Measurements from ENCODE around the gene FNBP1. TPM values are rescaled to one million over a fixed set of nuclear protein-coding genes. Genes with fewer than 3 reads are reported as not detected.

Gene FNBP1
- total and polyA plus RNA-seq, 2 experiments from 2014 or later = 26.6 to 28.8 TPM

- Histone ChIP-seq H3K36me3 (ENCODE audit: insufficient read depth) (no peaks in the 10 kb centered on the region), H4K20me1 (replicated peaks; ENCODE audit: insufficient read depth) (no peaks in the 10 kb centered on the region), H3K27ac (ENCODE audit: low read depth) (no peak overlapping the region), H3K27me3 (ENCODE audit: insufficient read depth) (no peaks in the 10 kb centered on the region), H3F3A (replicated peaks; ENCODE audit: low read depth) (0 out of 2 replicates have a peak, but pooled peaks cover 3% of the 10 kb centered on the region), H3K9me2 (ENCODE audit: insufficient read depth) (no peaks in the 10 kb centered on the region), H3K4me2 (no peak overlapping the region), H3K4me1 (ENCODE audit: insufficient read depth) (peaks cover 20% of the 10 kb centered on the region), H3K79me2 (replicated peaks; ENCODE audit: insufficient read depth) (no peaks in the 10 kb centered on the region), H3K4me3 (no peak overlapping the region), H2AFZ (no peak overlapping the region)
- H3K4me1 Mint-ChIP-seq = peaks cover 26% of the 10 kb centered on the region
- H3K4me3 Mint-ChIP-seq = no peak overlapping the region
- TF ChIP-seq REST (IDR thresholded peaks at IDR 0.05; ENCODE audit: unreplicated experiment) (no peak), ZNF331 (CRISPR knock-in tag; IDR thresholded peaks at IDR 0.05; ENCODE audit: low read depth) (no peak), EZH2phosphoT487 (IDR thresholded peaks at IDR 0.05; ENCODE audit: unreplicated experiment) (no peak), ZNF114 (CRISPR knock-in tag; IDR thresholded peaks at IDR 0.05) (no peak), STAT1 (IDR thresholded peaks at IDR 0.05; ENCODE audit: unreplicated experiment) (no peak)
- TF ChIP-seq, protein P1, sequence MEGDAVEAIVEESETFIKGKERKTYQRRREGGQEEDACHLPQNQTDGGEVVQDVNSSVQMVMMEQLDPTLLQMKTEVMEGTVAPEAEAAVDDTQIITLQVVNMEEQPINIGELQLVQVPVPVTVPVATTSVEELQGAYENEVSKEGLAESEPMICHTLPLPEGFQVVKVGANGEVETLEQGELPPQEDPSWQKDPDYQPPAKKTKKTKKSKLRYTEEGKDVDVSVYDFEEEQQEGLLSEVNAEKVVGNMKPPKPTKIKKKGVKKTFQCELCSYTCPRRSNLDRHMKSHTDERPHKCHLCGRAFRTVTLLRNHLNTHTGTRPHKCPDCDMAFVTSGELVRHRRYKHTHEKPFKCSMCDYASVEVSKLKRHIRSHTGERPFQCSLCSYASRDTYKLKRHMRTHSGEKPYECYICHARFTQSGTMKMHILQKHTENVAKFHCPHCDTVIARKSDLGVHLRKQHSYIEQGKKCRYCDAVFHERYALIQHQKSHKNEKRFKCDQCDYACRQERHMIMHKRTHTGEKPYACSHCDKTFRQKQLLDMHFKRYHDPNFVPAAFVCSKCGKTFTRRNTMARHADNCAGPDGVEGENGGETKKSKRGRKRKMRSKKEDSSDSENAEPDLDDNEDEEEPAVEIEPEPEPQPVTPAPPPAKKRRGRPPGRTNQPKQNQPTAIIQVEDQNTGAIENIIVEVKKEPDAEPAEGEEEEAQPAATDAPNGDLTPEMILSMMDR (conservative IDR thresholded peaks at IDR 0.05; ENCODE audit: low read depth in 2 of 2) = no peak
- DNase-seq (ENCODE audit: low spot score) = no peak
- no peak overlapping the region for H3K27ac Mint-ChIP-seq
- peaks cover 16% of the 10 kb centered on the region for H3K36me3 Mint-ChIP-seq (ENCODE audit: low read depth)
- peaks cover 2% of the 10 kb centered on the region; the same call in 1 of the 3 replicates for H3K9me3 Mint-ChIP-seq
- H3K27me3 Mint-ChIP-seq (ENCODE audit: insufficient read depth, low read depth, poor library complexity) = peaks cover 8% of the 10 kb centered on the region
- no peak for ATAC-seq
These were observed 84.2 kb downstream of the FNBP1 start for GRCh38 chr9:129958796-129959195.

DNA sequence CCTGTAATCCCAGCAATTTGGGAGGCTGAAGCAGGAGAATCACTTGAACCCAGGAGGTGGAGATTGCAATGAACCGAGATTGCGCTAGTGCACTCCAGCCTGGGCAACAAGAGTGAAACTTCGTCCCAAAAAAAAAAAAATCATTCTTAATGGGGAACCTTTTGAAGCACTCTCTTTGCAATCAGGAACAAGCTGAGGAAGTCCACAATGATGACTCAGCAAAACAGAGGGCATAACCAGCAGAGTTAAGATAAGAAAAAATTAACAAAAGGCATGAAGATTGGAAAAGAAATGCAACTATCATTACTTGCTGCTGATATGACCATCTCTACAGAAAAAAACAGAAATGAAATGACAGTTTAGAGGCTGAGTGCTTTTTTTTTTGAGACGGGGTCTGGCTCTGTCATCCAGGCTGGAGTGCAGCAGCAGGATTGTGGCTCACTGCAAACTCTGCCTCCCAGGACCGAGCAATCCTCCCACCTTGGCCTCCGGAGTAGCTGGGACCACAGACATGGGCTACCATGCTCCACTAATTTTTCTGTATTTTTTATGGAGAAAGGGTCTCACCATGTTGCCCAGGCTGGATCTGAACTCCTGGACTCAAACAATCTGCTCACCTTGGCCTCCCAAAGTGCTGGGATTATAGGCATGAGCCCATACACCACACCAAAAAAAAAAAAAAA lies 88.0 kb downstream of the FNBP1 start:
- peaks cover 2% of the 10 kb centered on the region; the same call in 2 of the 3 replicates for H3K4me1 Mint-ChIP-seq
- Histone ChIP-seq H2AFZ (no peak overlapping the region), H3K27me3 (ENCODE audit: insufficient read depth) (no peaks in the 10 kb centered on the region), H4K20me1 (replicated peaks; ENCODE audit: insufficient read depth) (no peaks in the 10 kb centered on the region), H3K9me2 (ENCODE audit: insufficient read depth) (no peaks in the 10 kb centered on the region), H3K27ac (ENCODE audit: low read depth) (0 out of 2 replicates have a peak overlapping the region, but pooled peaks have one; percentile 8), H3F3A (replicated peaks; ENCODE audit: low read depth) (0 out of 2 replicates have a peak, but pooled peaks cover 4% of the 10 kb centered on the region), H3K4me3 (no peak overlapping the region), H3K79me2 (replicated peaks; ENCODE audit: insufficient read depth) (no peaks in the 10 kb centered on the region), H3K4me1 (ENCODE audit: insufficient read depth) (no peaks in the 10 kb centered on the region), H3K36me3 (ENCODE audit: insufficient read depth) (no peaks in the 10 kb centered on the region), H3K4me2 (no peak overlapping the region)
- peaks cover 16% of the 10 kb centered on the region for H3K36me3 Mint-ChIP-seq (ENCODE audit: low read depth)
- H3K27me3 Mint-ChIP-seq (ENCODE audit: insufficient read depth, low read depth, poor library complexity) = peaks cover 3% of the 10 kb centered on the region
- DNase-seq (ENCODE audit: low spot score) = no peak
- no peak overlapping the region for H3K4me3 Mint-ChIP-seq
- peak overlapping the region; percentile 87 for H3K27ac Mint-ChIP-seq
- H3K9me3 Mint-ChIP-seq = peaks cover 2% of the 10 kb centered on the region; the same call in 1 of the 3 replicates
- ATAC-seq = no peak
- TF ChIP-seq REST (IDR thresholded peaks at IDR 0.05; ENCODE audit: unreplicated experiment) (no peak), POLR2AphosphoS5 (IDR thresholded peaks at IDR 0.05; ENCODE audit: low read depth) (no peak)
